ENCODE data around the gene PPP5C. TPM values are rescaled to one million over a fixed set of nuclear protein-coding genes. Genes with fewer than 3 reads are reported as not detected.
A peak's percentile ranks its signal among the peaks of the same experiment; 100 is the strongest.

PPP5C gene
- total RNA-seq, 1 donor from 2014 or later = 70.9 TPM

GRCh38 chr19:46368116-46368515 lies 21.2 kb downstream of the PPP5C start:
- Histone ChIP-seq H3K4me2 (ENCODE audit: low read length) (no peak overlapping the region), H3K36me3 (ENCODE audit: insufficient read depth, low read length) (peaks cover 5% of the 10 kb centered on the region), H3K4me3 (ENCODE audit: insufficient read depth, low read depth, low read length) (no peak overlapping the region), H3K27ac (ENCODE audit: low read depth, low read length) (no peak overlapping the region), H2AFZ (ENCODE audit: low read depth, low read length) (no peak overlapping the region), H3K79me2 (ENCODE audit: insufficient read depth, low read length) (peaks cover 74% of the 10 kb centered on the region), H4K20me1 (ENCODE audit: insufficient read depth, low read length) (peaks cover 44% of the 10 kb centered on the region), H3K9me3 (ENCODE audit: insufficient read depth, low read depth, low read length) (no peaks in the 10 kb centered on the region), H3K9ac (ENCODE audit: low read length) (no peak overlapping the region), H3K27me3 (ENCODE audit: insufficient read depth, low read length) (no peaks in the 10 kb centered on the region), H3K4me1 (ENCODE audit: insufficient read depth, low read length) (peaks cover 28% of the 10 kb centered on the region)
- Mint-ChIP-seq H3K27me3 (ENCODE audit: low read depth, unreplicated experiment) (no peaks in the 10 kb centered on the region), H3K4me1 (ENCODE audit: low read depth, unreplicated experiment) (peaks cover 33% of the 10 kb centered on the region), H3K27ac (ENCODE audit: unreplicated experiment) (no peak overlapping the region), H3K36me3 (ENCODE audit: low read depth, unreplicated experiment) (peaks cover 17% of the 10 kb centered on the region), H3K9me3 (ENCODE audit: unreplicated experiment) (no peaks in the 10 kb centered on the region), H3K4me3 (ENCODE audit: unreplicated experiment) (no peak overlapping the region)
- no peak for TF ChIP-seq EZH2 (IDR thresholded peaks at IDR 0.05; ENCODE audit: insufficient read depth, low read length)
- TF ChIP-seq, protein P1, sequence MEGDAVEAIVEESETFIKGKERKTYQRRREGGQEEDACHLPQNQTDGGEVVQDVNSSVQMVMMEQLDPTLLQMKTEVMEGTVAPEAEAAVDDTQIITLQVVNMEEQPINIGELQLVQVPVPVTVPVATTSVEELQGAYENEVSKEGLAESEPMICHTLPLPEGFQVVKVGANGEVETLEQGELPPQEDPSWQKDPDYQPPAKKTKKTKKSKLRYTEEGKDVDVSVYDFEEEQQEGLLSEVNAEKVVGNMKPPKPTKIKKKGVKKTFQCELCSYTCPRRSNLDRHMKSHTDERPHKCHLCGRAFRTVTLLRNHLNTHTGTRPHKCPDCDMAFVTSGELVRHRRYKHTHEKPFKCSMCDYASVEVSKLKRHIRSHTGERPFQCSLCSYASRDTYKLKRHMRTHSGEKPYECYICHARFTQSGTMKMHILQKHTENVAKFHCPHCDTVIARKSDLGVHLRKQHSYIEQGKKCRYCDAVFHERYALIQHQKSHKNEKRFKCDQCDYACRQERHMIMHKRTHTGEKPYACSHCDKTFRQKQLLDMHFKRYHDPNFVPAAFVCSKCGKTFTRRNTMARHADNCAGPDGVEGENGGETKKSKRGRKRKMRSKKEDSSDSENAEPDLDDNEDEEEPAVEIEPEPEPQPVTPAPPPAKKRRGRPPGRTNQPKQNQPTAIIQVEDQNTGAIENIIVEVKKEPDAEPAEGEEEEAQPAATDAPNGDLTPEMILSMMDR (IDR thresholded peaks at IDR 0.05; ENCODE audit: insufficient read depth, low read depth, low read length) = no peak
- DNase-seq (ENCODE audit: low read depth) (no peak), FAIRE-seq (no peak)

DNA sequence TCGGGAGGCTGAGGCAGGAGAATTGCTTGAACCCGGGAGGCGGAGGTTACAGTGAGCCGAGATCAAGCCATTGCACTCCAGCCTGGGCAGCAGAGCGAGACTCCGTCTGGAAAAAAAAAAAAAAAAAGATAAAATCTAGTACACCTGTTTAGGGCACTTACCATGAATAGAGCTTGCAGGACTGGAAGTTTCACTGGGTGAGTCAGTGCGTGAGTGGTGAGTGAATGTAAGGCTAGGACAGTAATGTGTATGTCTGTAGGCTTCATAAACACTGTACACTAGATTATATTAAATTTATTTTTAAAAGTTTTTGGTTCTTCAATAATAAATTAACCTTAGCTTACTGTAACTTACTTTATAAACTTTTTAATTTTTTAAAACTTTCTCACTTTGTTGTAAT lies 22.9 kb downstream of the PPP5C start:
- Histone ChIP-seq H2AFZ (ENCODE audit: low read depth, low read length) (no peak overlapping the region), H3K9ac (ENCODE audit: low read length) (no peak overlapping the region), H3K36me3 (ENCODE audit: insufficient read depth, low read length) (peaks cover 5% of the 10 kb centered on the region), H3K9me3 (ENCODE audit: insufficient read depth, low read depth, low read length) (no peaks in the 10 kb centered on the region), H3K4me3 (ENCODE audit: insufficient read depth, low read depth, low read length) (no peak overlapping the region), H3K27me3 (ENCODE audit: insufficient read depth, low read length) (no peaks in the 10 kb centered on the region), H4K20me1 (ENCODE audit: insufficient read depth, low read length) (peaks cover 48% of the 10 kb centered on the region), H3K27ac (ENCODE audit: low read depth, low read length) (no peak overlapping the region), H3K4me1 (ENCODE audit: insufficient read depth, low read length) (peaks cover 41% of the 10 kb centered on the region), H3K4me2 (ENCODE audit: low read length) (no peak overlapping the region), H3K79me2 (ENCODE audit: insufficient read depth, low read length) (peaks cover 73% of the 10 kb centered on the region)
- H3K4me1 Mint-ChIP-seq (ENCODE audit: low read depth, unreplicated experiment) = peaks cover 40% of the 10 kb centered on the region
- no peak for TF ChIP-seq EZH2 (IDR thresholded peaks at IDR 0.05; ENCODE audit: insufficient read depth, low read length)
- TF ChIP-seq, protein P1 (IDR thresholded peaks at IDR 0.05; ENCODE audit: insufficient read depth, low read depth, low read length) = no peak
- H3K9me3 Mint-ChIP-seq (ENCODE audit: unreplicated experiment) = no peaks in the 10 kb centered on the region
- H3K36me3 Mint-ChIP-seq (ENCODE audit: low read depth, unreplicated experiment) = peaks cover 14% of the 10 kb centered on the region
- H3K4me3 Mint-ChIP-seq (ENCODE audit: unreplicated experiment) = no peak overlapping the region
- H3K27me3 Mint-ChIP-seq (ENCODE audit: low read depth, unreplicated experiment) = no peaks in the 10 kb centered on the region
- H3K27ac Mint-ChIP-seq (ENCODE audit: unreplicated experiment) = no peak overlapping the region
- FAIRE-seq (no peak), DNase-seq (ENCODE audit: low read depth) (no peak)

GRCh38 chr19:46371371-46371901 lies 24.5 kb downstream of the PPP5C start:
- Histone ChIP-seq H3K27me3 (ENCODE audit: insufficient read depth, low read length) (no peaks in the 10 kb centered on the region), H3K9ac (ENCODE audit: low read length) (peak overlapping the region; percentile 41), H3K4me3 (ENCODE audit: insufficient read depth, low read depth, low read length) (no peak overlapping the region), H4K20me1 (ENCODE audit: insufficient read depth, low read length) (peaks cover 32% of the 10 kb centered on the region), H3K4me1 (ENCODE audit: insufficient read depth, low read length) (peaks cover 34% of the 10 kb centered on the region), H3K79me2 (ENCODE audit: insufficient read depth, low read length) (peaks cover 71% of the 10 kb centered on the region), H3K36me3 (ENCODE audit: insufficient read depth, low read length) (peaks cover 7% of the 10 kb centered on the region), H3K9me3 (ENCODE audit: insufficient read depth, low read depth, low read length) (no peaks in the 10 kb centered on the region), H3K27ac (ENCODE audit: low read depth, low read length) (peak overlapping the region; percentile 20), H2AFZ (ENCODE audit: low read depth, low read length) (no peak overlapping the region), H3K4me2 (ENCODE audit: low read length) (peak overlapping the region; percentile 12)
- DNase-seq (ENCODE audit: low read depth) (no peak), FAIRE-seq (no peak)
- Mint-ChIP-seq H3K4me3 (ENCODE audit: unreplicated experiment) (no peak overlapping the region), H3K27me3 (ENCODE audit: low read depth, unreplicated experiment) (no peaks in the 10 kb centered on the region), H3K36me3 (ENCODE audit: low read depth, unreplicated experiment) (peaks cover 12% of the 10 kb centered on the region), H3K27ac (ENCODE audit: unreplicated experiment) (peak overlapping the region; percentile 84), H3K4me1 (ENCODE audit: low read depth, unreplicated experiment) (peaks cover 31% of the 10 kb centered on the region), H3K9me3 (ENCODE audit: unreplicated experiment) (no peaks in the 10 kb centered on the region)
- TF ChIP-seq, protein P1 (IDR thresholded peaks at IDR 0.05; ENCODE audit: insufficient read depth, low read depth, low read length) = no peak
- TF ChIP-seq EZH2 (IDR thresholded peaks at IDR 0.05; ENCODE audit: insufficient read depth, low read length) = no peak
